SJCRH30 (cell line): ENCODE results near the gene AATF. TPM values are rescaled to one million over a fixed set of nuclear protein-coding genes. Genes with fewer than 3 reads are reported as not detected.

Source experiments
- total RNA-seq: library from RNA; depleted of rRNA; stranded (reverse); fragments of >200 nt; shearing (Covaris generic); gene quantifications from 2 replicates; pipeline ENCODE4 v1.2.3, GENCODE V29; 2014; rRNA removed

AATF gene
- total RNA-seq, 1 experiment from 2014 or later: 65.3 TPM

Other genes starting within 250 kb of the AATF start
- 0.43 and 0.59 TPM in 2 replicates for gene LHX1, start 11.5 kb upstream of the AATF start, total RNA-seq